Ascending aorta (tissue), 2 donors: ENCODE measurements around the gene ANXA11. TPM values are rescaled to one million over a fixed set of nuclear protein-coding genes. Genes with fewer than 3 reads are reported as not detected.

Experiments
- DNase-seq, 2 donors: peaks; one replicate each; pipeline ENCODE4 v3.0.0-alpha.2; 2019; ENCODE audit warnings: low spot score in 2 of 2
- H3K27ac ChIP-seq, 2 donors: fragments of 200-600 bp; sonication (generic); one replicate each; pipeline ENCODE4 v1.5.1; 2016 to 2017; ENCODE audit warnings: mild to moderate bottlenecking in 1 of 2
- H3K27me3 ChIP-seq: fragments of 200-600 bp; sonication (generic); one replicate; pipeline ENCODE4 v1.5.1; 2017
- H3K36me3 ChIP-seq, 2 donors: fragments of 200-600 bp; sonication (generic); one replicate each; pipeline ENCODE4 v1.5.1; 2016
- H3K4me1 ChIP-seq, 2 donors: fragments of 200-600 bp; sonication (generic); one replicate each; pipeline ENCODE4 v1.5.1; 2016 to 2017; ENCODE audit warnings: mild to moderate bottlenecking in 1 of 2
- H3K4me3 ChIP-seq, 2 donors: fragments of 200-600 bp; sonication (generic); one replicate each; pipeline ENCODE4 v1.5.1; 2016 to 2017; ENCODE audit warnings: mild to moderate bottlenecking in 1 of 2
- H3K9me3 ChIP-seq, 2 donors: fragments of 200-600 bp; sonication (generic); one replicate each; pipeline ENCODE4 v1.5.1; 2016
- CTCF ChIP-seq, 3 experiments: fragments of 200-600 bp in 2 of 3; fragments of 450-650 bp in 1 of 3; sonication (generic) in 2 of 3; IDR thresholded peaks; one replicate each; pipeline ENCODE4 v1.5.1; 2016 to 2019; ENCODE audit warnings: antibody characterized with exemption in 3 of 3, mild to moderate bottlenecking in 1 of 3, moderate library complexity in 1 of 3
- intact Hi-C: fragments of 100-400 bp; cut with DNase I; formaldehyde crosslinking; loops from one replicate; pipeline ENCODE4 v1.15.1; 2023
- total RNA-seq: library from RNA; depleted of rRNA; stranded (reverse); fragments of >200 nt; gene quantifications from one replicate; pipeline ENCODE4 v1.1.0, GENCODE V29; 2016

ANXA11 gene
- total RNA-seq, 1 donor from 2014 or later: 237 TPM

- no peak for DNase-seq
- Histone ChIP-seq H3K27me3 (no peaks in the 10 kb centered on the region), H3K4me3 (no peak overlapping the region), H3K4me1 (peaks cover 18 to 50% of the 10 kb centered on the region in 2 donors), H3K9me3 (no peaks in the 10 kb centered on the region), H3K27ac (peak overlapping the region in 1 of 2 donors; percentile 21), H3K36me3 (peaks cover 0 to 2% of the 10 kb centered on the region in 2 donors)
- TF ChIP-seq CTCF (IDR thresholded peaks at IDR 0.05): no peak
- intact Hi-C loops: no loop called here
These were observed 22.4 kb downstream of the ANXA11 start for GRCh38 chr10:80182986-80183385.

- DNase-seq: no peak
- Histone ChIP-seq H3K4me3 (no peak overlapping the region), H3K27ac (peak overlapping the region in 1 of 2 donors; percentile 17), H3K36me3 (peaks cover 0 to 2% of the 10 kb centered on the region in 2 donors), H3K4me1 (peaks cover 2 to 25% of the 10 kb centered on the region in 2 donors), H3K27me3 (no peaks in the 10 kb centered on the region), H3K9me3 (no peaks in the 10 kb centered on the region)
- no peak for TF ChIP-seq CTCF (IDR thresholded peaks at IDR 0.05)
- intact Hi-C loops: no loop called here
These were observed 27.3 kb downstream of the ANXA11 start for GRCh38 chr10:80177781-80178636.

GRCh38 chr10:80176526-80176925, 28.8 kb downstream of the ANXA11 start:
- Histone ChIP-seq H3K36me3 (peaks cover 3 to 9% of the 10 kb centered on the region in 2 donors), H3K27ac (no peak overlapping the region), H3K9me3 (no peaks in the 10 kb centered on the region), H3K27me3 (no peaks in the 10 kb centered on the region), H3K4me3 (no peak overlapping the region), H3K4me1 (peaks cover 0 to 22% of the 10 kb centered on the region in 2 donors)
- DNase-seq: no peak
- TF ChIP-seq CTCF (IDR thresholded peaks at IDR 0.05): no peak
- intact Hi-C loops: no loop called here

- intact Hi-C loops: no loop called here
- no peak for TF ChIP-seq CTCF (IDR thresholded peaks at IDR 0.05)
- Histone ChIP-seq H3K9me3 (no peaks in the 10 kb centered on the region), H3K36me3 (peaks cover 11 to 18% of the 10 kb centered on the region in 2 donors), H3K4me1 (peaks cover 0 to 22% of the 10 kb centered on the region in 2 donors), H3K27me3 (no peaks in the 10 kb centered on the region), H3K4me3 (no peak overlapping the region), H3K27ac (no peak overlapping the region)
- no peak for DNase-seq
These were observed 30.5 kb downstream of the ANXA11 start for GRCh38 chr10:80174641-80175395.

GRCh38 chr10:80173466-80173865, 31.9 kb downstream of the ANXA11 start:
- Histone ChIP-seq H3K27me3 (no peaks in the 10 kb centered on the region), H3K36me3 (peaks cover 11 to 18% of the 10 kb centered on the region in 2 donors), H3K4me3 (no peak overlapping the region), H3K9me3 (no peaks in the 10 kb centered on the region), H3K27ac (peak overlapping the region in 1 of 2 donors; percentile 20), H3K4me1 (peaks cover 7 to 27% of the 10 kb centered on the region in 2 donors)
- no peak for TF ChIP-seq CTCF (IDR thresholded peaks at IDR 0.05)
- intact Hi-C loops: no loop called here
- DNase-seq: no peak
